GM21515 (cell line): ENCODE measurements around the gene TMTC1.

ENCODE experiments used
- ATAC-seq: cut with Tn5 transposase; IDR thresholded peaks from one replicate; pipeline ENCODE4 v1.9.1; 2021; ENCODE audit not compliant: unreplicated experiment

Gene TMTC1

DNA sequence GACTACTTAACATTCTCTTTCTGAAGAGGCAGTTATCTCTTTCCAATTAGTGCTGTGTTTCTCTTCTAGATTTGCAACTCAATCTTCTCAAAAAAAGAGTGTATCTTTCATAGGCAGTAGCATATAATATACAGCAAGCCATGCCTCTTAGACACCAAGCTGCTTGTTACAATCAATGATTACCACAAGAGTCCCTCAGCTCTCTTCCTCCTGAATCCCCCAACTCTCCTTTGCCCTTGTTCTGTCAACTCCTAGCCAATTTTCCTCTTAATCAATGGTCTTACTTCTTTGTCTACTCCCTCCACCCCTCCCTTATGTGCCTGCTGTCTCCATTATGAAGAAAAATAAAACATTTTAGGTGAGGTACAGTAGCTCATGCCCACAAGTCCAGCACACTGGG is 2.6 kb downstream of the TMTC1 start:
- no peak for ATAC-seq

DNA sequence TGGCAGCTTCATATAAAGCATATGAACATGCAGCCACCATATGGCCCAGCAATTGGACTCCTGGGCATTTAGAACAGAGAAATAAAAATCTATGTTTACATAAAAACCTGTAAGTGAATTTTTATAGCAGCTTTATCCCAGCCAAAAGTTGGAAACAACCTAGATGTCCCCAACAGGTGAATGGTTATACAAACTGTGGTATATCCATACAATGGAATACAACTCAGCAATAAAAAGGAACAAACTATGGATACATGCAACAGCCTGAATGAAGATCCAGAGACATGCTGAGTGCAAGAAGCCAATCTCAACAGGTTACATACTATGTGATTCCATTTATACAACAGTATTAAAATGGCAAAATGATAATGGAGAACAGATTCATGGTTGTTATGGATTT is 3.7 kb downstream of the TMTC1 start:
- no peak for ATAC-seq

DNA sequence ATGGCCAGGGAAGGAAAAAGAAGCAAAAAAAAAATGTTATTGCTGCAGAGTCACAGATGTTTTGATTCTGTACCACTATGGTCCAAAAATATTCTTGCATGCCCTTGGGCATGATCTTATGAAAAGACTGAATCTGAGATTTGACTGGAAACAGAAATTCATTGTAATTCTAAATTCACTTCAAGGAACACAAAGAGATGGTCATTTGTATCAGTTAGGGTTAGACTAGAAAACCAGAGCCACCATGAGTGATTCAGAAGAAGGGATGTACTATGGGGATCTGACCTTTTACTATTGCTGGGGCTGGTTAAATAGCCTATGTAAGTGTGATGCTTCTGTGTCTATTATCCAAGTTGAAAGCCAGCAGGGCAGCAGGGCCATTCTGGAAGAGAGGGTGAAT is 5.2 kb downstream of the TMTC1 start:
- ATAC-seq, result no peak

DNA sequence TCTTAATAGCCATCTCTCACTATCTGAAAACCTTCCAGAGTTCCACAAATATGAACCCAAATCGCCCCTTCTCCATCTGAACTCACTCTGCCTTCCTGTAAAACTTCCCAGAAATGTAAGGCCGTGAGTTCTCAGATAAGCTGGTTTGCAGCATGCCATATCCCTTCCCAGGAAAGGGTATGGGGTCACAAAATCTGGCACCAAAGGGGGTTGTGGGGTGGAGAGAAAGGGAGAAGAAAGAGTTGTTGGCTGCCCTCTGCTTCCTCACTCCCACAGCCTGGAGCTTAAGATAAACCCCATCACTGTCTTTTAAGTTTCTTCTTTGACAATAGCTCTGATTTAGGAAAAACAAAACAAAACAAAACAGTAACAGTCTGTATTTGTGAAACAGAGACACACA is 10.7 kb downstream of the TMTC1 start:
- no peak for ATAC-seq

DNA sequence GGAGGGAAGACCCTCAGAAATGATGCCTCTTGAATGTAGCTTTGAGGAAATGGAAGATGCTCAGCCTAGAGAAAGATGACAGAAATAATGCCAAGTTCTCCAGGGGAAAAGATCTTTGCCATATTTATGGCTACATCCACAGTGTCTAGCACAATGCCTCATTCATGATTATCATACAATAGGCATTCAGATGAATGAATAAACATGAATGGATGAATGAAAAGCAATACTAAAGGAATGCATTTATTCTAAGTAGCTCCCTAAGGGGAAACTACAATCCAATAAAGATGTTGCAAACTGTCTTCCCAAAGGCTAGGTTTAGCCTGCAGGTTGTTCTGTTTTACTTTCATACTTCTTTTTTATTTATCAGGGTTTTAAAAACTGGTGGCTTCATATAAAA is 12.0 kb downstream of the TMTC1 start:
- no peak for ATAC-seq

DNA sequence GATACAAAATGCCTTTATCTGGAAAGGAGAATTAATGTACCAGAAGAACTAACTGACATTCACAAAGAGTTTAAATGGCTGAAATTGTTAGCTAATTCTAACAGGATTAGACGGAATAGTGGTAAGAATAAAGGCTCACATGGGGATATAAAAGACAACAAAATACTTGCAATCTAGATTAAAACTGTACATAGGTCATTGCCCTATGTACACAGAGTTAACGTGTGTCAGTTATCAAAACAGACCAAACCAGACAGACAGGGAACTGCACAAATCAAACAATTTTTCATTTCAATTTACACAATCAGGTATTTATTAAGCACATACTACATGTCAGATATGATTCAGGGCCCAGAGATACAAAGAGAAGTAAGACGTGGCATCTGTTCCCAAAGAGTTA is 12.6 kb downstream of the TMTC1 start:
- no peak for ATAC-seq

DNA sequence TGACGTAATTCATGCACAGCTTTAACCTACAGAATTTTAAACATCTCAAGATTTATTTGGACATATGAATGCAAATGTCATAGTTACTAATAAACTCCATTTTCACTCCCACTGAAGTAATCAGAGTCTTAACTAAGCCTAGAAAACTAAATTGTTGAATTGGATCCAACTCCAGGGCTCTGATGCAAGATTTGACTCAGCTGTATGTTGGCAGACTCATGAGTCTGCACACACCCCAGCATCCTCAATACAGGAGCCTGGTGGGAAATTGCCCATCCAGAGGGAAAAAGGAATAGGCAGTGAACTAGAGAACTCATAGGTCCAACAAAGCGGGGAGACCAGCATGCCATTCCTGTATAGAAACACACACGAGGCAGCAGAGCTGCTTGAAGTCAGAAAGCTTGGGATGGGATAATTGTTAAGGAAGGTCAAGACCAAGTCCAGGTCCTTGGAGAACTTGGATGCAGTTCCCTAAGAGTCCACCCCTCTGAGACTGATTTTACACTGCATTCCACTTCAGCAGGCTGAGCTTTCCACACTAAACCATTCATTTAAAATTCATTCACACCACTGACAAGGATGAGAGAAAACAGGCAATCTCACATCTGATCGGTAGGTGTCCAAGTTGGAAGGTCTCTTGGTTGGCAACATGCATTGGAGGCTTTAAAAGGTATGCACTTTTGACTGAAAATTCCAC is 14.4 kb downstream of the TMTC1 start:
- ATAC-seq, result no peak

DNA sequence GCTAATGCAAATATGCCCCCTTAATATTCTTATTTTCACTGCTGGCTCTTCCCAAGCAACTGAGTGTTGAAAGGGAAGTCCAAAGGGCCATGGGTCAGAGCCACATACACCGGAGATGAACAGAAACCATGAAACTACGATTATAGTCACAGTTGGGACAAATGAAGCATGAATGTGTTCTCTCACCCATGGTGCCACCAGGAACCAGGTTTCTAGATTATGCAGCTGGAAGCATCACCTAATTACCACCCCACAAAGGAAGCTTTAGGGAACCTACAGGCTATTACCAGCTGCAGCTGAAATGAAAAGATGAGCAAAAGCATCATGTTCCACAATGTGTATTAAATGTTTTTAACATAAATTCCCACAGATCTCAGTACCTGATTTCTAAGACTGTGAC is 15.4 kb downstream of the TMTC1 start:
- ATAC-seq, result no peak

DNA sequence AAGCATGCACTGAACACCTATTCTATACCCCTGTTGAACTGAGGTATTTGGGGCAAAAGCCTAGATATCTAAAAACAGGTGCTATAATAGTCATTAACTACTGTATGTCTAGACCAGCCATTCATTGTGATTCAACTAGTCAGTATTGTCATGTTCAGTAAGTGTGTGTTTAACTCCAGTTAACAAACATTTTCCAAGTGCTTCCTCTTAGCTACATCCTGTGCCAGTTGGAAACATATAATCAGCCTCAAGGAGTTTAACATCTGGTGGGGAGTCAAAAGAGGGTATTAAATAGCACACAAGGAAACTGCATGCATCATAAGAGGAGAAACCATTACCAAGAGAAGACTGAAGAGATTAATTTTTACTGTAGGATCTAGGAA is 20.4 kb downstream of the TMTC1 start:
- ATAC-seq, result no peak

DNA sequence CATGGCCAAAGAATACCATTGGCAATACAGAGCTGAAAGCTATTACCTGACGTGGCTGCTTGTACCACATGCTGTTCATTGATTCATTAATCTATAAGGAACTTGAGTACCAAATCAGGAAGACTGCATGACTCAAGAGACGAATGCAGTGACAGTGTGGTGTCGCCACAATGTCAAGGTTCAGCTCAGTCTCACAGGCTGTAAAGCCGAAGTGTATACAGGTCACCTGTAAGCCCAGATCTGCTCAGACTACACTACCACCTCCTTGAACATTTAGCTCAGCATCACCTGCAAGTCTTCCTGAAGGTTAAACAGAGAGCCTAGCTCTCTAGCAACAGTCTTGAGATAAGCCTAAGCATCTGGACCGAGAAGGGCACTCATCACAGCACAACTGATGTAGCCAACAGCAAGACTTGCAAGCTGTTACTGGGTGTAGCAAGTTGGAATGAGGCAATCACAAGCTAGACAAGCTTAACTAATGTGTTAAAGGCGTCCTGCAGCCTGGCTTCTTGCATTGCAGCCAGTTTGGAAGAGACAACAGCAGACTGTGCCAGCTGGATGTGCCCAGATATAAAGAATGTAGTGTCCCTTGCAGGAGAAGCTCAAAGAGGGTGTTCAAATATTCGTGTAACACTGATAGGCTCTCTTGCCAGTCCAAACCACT is 21.0 kb downstream of the TMTC1 start:
- no peak for ATAC-seq

DNA sequence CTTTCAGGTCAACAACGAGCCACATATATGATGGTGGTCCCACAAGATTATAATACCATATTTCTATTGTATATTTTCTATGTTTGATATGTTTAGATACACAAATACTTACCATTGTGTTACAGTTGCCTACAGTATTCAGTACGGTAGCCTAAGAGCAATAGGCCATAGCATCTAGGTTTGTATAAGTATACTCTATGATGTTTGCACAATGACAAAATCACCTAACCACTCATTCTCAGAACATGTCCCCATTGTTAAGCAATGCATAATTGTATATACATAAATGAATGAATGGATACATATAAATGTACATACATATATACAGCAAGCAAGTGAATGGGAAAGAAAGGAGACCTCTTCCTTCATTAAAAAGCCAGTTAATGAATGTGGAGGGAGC is 23.8 kb downstream of the TMTC1 start:
- ATAC-seq, result no peak

DNA sequence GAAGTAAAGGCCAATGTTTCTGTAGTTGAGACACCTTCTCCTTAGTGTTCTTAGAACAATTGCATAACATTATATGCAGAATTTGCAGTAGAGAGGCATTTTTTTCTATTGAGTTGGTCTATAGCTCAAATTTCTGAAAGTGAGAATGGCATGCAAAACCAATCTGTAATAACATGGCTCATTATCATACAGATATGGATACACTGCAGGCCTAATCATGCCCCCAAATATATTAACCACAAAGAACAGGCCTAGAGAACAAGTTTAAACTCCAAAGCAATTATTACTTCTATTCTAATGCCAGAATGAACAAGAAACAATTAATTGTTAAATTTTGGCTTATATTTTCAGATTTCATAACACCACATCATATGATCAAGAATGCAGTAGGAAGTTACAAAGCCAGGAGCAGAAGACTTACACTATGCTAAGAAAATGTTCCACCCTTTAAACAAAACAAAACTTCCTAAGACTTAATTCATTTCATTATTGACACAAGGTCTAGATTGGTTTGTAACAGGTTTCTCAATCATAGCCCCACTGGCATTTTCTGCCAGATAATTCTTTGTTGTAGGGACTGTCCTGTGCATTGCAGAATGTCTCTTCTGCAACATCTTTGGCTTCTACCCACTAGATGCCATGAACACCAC is 26.9 kb downstream of the TMTC1 start:
- ATAC-seq, result no peak

DNA sequence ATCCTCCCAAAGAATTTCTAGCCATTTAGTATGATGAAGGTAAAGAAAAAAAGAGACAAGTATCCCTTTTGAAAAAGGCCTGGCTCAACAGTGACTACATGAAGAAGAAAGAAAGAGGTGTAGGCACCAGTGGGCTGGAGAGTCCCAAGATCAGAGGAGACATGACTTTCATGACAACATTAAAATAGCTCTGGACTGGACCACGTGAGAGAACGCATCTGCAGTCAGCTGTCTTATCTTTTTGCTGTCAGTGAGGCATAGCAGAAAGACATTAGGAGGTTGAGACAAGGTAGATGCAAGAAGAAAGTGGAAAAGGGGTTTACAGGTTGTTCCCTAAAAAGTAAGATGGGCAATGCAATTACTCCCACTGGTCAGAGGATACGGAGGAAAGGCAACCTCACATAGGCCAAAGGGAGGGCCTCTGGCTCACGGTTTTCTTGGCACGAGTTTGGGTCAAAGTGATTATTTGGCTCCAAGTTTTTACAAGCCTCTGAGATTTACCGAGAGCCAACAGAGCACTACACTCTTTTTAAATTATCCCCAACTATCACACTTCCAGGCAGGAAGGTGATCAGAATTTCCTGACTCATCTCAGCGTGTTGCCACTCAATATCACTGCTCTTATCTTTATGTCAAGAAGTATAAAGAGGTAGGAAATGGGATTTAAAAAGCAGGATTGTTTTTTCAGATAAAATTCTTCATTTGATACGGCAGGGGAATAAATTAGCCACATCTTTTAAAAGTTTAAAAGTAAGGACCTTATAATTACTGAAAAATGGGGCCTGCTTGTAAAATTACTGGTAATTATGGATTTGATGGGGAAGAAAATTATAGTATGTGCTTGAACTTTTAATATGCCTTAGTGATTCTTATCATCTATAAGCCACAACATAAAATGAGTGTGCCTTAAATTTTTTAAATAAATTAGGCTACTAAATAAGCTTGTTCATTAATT is 29.2 kb downstream of the TMTC1 start:
- ATAC-seq, result no peak

DNA sequence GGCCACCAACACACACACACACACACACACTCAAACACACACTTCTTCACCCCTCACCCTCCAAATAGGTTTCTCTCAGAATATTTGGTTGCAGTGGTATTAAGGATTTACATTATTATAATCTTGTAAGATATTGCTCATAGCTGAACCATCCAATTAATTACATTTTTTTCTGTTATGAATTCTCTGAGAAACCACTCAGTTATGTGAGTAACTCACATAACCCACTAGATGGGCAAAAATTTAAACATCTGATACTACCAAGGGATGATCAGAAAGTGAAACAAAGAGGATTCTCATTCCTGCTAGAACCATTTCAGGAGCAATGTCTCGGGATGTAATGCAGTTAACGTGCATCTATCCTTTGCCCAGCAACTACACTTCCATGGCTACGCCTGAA is 31.6 kb downstream of the TMTC1 start:
- ATAC-seq, result no peak

DNA sequence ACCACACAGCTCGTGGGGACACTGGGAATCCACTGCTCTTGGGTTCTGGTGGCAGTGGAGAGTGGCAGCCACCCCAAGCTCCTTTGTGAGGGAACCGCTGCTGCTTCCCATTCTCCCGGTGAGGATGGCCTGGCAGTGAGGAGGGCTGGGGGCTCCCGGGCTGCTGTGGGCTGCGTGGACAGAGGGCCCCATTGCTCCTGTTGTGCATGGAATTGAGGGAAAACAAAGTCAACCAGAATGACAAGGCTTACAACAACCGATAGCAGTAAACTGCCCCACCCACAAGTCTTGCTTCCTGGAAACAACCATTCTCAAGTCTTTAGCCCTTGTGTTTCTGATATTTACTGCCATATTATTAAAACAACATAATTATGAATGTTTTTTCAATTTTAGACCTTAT is 32.1 kb downstream of the TMTC1 start:
- ATAC-seq, result no peak

DNA sequence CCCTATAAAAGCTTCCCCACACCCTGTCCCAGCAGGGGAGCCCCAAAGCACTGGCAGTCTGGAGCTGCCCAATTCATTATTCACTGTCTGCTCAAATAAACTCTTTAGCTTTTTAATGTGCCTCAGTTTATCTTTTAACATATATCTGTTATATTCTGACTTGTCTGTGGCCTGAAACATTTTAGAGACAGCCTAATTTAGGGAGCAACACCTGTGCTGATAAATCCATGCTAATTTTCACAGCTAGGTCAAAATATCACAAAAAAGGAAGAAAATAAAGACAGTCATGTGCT is 32.9 kb downstream of the TMTC1 start:
- ATAC-seq, result no peak

DNA sequence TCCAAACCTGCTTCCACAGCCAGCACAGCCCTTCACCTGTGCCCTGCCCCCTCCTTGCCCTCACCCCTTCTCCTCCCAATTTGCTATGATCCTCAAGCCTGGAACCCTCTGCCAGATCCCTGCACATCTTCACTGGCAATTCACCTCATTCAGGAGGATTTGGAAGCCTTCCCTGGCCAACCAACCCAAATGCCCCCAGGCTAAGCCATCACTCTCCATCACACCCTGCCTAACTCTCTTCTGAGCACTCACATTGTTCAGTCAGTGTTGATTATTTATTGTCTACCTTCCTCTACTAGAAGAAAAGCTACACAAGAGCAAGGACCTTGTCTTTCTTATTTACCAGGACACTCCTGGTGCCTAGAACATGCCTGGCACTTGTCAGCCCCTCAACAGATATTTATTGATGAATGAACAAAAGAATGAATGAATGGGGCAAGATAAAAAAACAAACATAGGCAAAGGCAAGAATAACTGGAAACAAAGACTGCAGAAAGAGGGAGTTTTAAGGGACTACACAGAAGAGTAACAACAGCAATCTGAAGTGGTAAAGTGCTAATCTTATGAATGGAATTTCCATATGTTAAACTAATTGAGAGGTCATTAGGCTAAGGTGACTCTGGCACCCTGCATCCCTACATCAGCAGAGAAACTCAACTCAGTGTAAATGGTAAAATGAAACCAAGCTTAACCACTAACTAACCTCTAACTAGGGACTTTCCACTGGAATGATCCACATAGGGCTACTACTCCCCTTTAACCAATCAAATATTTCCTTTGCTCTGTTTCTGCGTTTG is 33.4 kb downstream of the TMTC1 start:
- ATAC-seq, result peak; percentile 65

DNA sequence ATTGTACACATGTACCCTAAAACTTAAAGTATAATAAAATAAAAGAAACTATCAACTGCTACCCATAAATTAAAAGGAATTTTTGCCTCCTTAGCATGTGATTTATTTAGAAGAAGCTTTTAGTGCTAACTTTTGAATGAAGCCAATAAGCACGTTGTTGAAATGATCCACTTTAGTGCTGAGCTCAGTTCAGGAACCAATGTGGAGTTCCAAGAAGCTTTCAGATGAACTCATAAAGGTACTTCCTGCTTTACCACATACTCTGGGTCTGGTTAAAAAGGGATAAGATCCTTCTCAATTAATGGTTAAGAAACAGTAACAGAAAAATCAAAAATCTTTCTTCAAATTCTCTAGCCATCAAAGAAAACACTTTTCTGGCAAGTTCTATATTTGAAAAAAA is 39.4 kb downstream of the TMTC1 start:
- no peak for ATAC-seq

DNA sequence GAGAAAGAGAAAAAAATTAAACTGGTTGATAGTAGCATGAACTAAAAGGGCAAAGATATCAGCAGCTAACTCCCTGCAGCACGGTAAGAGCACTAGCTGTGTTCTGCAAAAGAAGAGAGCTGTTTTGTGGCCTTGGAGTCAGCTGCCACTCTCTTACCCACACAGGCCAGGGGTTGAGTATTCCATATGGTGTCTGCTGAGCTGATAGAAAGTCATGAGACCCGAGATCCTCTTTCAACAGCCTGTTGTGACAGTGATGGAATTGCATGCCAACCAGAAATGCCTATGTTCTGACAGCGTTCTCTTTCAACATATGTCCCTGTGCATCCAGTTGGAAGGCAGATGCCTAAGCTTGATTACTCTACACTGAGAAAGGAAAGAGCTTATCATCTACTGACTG is 39.9 kb downstream of the TMTC1 start:
- ATAC-seq, result no peak

DNA sequence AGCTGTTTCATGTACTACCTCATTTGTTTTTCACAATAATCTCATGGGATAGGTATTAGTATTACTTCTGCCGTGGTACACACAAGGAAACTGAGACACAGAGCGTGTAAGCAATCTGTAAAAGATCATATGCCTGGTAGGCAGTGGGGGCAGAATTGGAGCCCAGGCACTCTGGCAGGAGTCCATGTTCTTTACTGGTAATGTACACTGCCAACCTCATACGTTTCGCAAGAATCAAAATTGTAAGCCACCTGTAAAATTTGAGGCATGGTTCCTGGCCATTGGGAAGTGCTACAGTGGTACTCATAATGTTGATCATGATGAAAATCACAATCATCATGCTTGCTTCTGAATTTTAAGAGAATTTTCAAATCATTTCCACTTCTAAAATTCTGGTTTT is 40.7 kb downstream of the TMTC1 start:
- no peak for ATAC-seq

DNA sequence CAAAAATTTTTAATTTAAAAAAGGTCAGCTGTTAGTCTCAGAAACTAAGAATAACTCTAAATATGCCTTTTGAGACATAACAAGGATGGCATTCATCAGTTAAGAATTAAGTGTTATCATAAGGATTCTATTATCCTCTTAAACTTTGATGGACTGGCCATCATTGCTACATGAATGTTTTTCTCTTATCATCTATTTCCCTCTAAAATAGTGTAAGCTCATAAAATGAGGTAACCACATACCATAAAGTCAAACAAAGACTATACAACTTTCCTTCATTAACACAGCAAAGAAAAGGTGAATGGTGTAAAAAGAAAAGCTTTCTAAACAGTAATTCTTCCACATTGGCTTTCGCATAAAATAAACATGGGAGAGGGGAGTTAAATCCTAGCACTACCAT is 41.1 kb downstream of the TMTC1 start:
- ATAC-seq, result no peak
